Tibial artery (tissue), 4 donors: ENCODE results near the gene TP53TG5.

Experiments
- DNase-seq, 2 donors: peaks; one replicate each; pipeline ENCODE4 v3.0.0-alpha.2; 2019
- H3K27ac ChIP-seq, 2 donors: fragments of 200-600 bp; sonication (generic) in 1 of 2; 1 replicate in 1 of 2; 2 replicates in 1 of 2; pipeline ENCODE4 v1.5.1; 2018 to 2019; ENCODE audit warnings: mild to moderate bottlenecking in 1 of 2
- H3K27me3 ChIP-seq, 2 donors: fragments of 200-600 bp; sonication (generic) in 1 of 2; one replicate each; pipeline versions ENCODE4 v1.5.1 to v1.6.0; 2016 to 2019
- H3K36me3 ChIP-seq, 3 donors: fragments of 200-600 bp; sonication (generic) in 2 of 3; one replicate each; pipeline ENCODE4 v1.5.1; 2016 to 2019; ENCODE audit warnings: mild to moderate bottlenecking in 2 of 3
- H3K4me1 ChIP-seq, 4 donors: fragments of 200-600 bp; sonication (generic) in 2 of 4; 1 replicate in 3 of 4; 2 replicates in 1 of 4; pipeline ENCODE4 v1.5.1; 2016 to 2019
- H3K4me3 ChIP-seq, 2 donors: fragments of 200-600 bp; sonication (generic) in 1 of 2; 1 replicate in 1 of 2; 2 replicates in 1 of 2; pipeline ENCODE4 v1.5.1; 2018 to 2019; ENCODE audit warnings: mild to moderate bottlenecking in 2 of 2
- H3K9me3 ChIP-seq, 3 donors: fragments of 200-600 bp; sonication (generic) in 1 of 3; one replicate each; pipeline ENCODE4 v1.5.1; 2016 to 2019
- intact Hi-C: fragments of 100-400 bp; cut with DNase I; formaldehyde crosslinking; loops from one replicate; pipeline ENCODE4 v1.15.0; 2023; ENCODE audit warnings: low total_unique reads
- TF ChIP-seq, protein P1 (sequence below), 2 experiments: fragments of 200-600 bp in 1 of 2; fragments of 450-650 bp in 1 of 2; IDR thresholded peaks; one replicate each; pipeline ENCODE4 v1.5.1; 2017 to 2019; ENCODE audit warnings: antibody characterized with exemption in 2 of 2, mild to moderate bottlenecking in 1 of 2, moderate library complexity in 1 of 2

TP53TG5 gene

DNA sequence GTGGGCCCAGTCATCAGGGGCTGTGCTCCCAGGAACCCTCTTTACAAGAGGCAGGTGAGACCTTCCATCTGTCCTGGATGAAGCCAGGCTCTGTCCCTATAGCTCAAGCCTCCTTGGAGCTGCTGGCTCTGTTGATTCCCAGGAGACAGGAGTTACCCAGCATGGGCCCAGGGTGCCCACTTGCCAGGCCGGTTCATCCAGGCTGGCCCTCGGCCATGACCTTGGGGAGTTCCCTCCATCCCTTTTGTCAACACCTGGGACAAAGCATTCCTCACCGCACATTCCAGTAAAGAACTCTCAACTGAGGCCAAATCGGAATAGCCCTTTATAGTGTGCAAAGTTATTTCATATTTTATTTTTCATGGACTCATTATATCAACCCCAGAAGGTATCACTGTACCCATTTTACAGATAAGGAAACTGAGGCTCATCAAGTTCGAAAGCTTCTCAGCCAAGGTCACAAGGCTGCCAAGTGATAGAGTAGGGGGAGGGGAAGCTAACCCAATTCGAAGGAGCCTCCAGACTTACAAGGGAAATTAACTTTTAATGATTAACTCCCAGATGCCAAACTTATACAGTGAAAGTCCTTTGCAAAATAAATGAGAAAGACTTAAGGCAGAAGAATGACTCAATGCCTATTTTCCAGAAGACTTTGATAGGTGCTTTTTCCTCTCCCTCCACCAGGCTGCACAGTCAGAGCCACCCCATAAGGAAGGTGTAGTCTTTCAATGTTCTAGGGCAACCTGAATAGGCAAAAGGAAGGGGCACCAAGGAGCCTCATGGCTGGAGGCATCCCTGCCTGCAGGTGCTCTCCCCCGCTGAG, 48.4 kb downstream of the TP53TG5 start:
- no peak for DNase-seq
- H3K27ac ChIP-seq, result no peak overlapping the region
- H3K9me3 ChIP-seq, result no peaks in the 10 kb centered on the region
- H3K4me1 ChIP-seq, result peaks cover 0 to 11% (median 0%) of the 10 kb centered on the region in 4 donors
- TF ChIP-seq, protein P1, sequence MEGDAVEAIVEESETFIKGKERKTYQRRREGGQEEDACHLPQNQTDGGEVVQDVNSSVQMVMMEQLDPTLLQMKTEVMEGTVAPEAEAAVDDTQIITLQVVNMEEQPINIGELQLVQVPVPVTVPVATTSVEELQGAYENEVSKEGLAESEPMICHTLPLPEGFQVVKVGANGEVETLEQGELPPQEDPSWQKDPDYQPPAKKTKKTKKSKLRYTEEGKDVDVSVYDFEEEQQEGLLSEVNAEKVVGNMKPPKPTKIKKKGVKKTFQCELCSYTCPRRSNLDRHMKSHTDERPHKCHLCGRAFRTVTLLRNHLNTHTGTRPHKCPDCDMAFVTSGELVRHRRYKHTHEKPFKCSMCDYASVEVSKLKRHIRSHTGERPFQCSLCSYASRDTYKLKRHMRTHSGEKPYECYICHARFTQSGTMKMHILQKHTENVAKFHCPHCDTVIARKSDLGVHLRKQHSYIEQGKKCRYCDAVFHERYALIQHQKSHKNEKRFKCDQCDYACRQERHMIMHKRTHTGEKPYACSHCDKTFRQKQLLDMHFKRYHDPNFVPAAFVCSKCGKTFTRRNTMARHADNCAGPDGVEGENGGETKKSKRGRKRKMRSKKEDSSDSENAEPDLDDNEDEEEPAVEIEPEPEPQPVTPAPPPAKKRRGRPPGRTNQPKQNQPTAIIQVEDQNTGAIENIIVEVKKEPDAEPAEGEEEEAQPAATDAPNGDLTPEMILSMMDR (IDR thresholded peaks at IDR 0.05), result no peak
- intact Hi-C loops, result no loop called here
- no peaks in the 10 kb centered on the region for H3K27me3 ChIP-seq
- H3K4me3 ChIP-seq, result no peak overlapping the region
- H3K36me3 ChIP-seq, result peaks cover 71 to 99% (median 74%) of the 10 kb centered on the region in 3 donors

DNA sequence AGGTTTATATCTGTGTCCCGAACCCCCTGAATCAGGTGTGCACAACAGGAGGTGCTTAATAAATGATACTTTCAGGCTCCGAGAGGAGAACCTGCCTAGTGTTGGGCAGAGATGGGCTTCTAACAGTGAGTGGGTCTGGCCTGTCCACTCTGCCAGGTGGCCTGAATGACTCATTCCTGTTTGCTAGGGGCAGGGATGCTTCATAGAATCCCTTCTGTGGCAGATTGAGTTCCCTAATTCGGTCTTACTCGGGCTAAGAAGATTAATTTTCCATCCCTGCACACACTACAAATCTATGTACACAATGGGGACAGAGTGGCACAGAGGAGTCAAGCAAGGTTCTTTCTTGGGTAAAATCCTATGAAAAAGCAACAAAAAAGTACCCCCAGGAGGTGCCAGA, 49.7 kb downstream of the TP53TG5 start:
- no peak overlapping the region for H3K27ac ChIP-seq
- H3K36me3 ChIP-seq, result peaks cover 64 to 91% (median 74%) of the 10 kb centered on the region in 3 donors
- intact Hi-C loops, result no loop called here
- H3K4me1 ChIP-seq, result peaks cover 0 to 11% (median 0%) of the 10 kb centered on the region in 4 donors
- no peak for DNase-seq
- H3K4me3 ChIP-seq, result no peak overlapping the region
- H3K9me3 ChIP-seq, result no peaks in the 10 kb centered on the region
- no peaks in the 10 kb centered on the region for H3K27me3 ChIP-seq
- TF ChIP-seq, protein P1 (IDR thresholded peaks at IDR 0.05), result no peak

DNA sequence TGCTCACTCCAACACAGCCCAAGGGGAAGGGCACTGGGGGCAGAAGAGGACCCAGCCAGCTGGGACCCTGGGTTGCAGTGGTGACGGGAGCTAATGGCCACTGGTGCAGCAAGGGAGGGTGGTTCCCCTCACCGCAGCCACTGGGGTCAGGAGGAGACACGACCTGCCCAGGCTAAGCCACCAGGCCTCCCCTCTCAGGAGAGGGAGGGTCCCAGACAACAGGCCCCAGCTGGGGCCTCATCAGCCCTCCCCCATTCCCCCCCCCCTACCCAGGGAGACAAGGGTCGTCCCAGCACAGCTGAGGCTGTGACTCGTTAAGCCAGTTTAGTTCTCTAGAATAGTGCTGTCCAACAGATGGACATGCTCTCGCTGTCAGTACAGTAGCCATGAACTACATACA, 52.8 kb downstream of the TP53TG5 start:
- intact Hi-C loops, result no loop called here
- no peaks in the 10 kb centered on the region for H3K27me3 ChIP-seq
- H3K4me3 ChIP-seq, result no peak overlapping the region
- H3K4me1 ChIP-seq, result peaks cover 0 to 11% (median 0%) of the 10 kb centered on the region in 4 donors
- TF ChIP-seq, protein P1 (IDR thresholded peaks at IDR 0.05), result no peak
- no peak overlapping the region for H3K27ac ChIP-seq
- no peak for DNase-seq
- H3K9me3 ChIP-seq, result no peaks in the 10 kb centered on the region
- peaks cover 36 to 60% (median 46%) of the 10 kb centered on the region in 3 donors for H3K36me3 ChIP-seq

DNA sequence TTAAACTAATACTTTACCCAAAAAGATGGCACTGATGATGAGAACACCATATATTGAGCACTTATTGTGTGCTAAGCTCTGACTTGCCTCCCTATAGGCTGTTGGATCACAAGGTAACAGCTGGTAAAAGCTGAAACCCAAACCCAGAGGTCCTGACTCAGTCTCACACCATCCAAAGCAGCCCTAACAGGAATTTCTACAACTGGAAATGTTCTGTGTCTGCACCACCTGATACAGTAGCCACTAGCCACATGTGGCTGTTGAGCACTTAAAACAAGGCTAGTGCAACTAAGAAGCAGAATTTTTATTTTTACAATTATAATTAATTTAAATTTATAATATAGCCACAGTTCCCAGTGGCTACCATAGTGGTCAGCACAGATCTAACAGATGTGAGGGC, 54.4 kb downstream of the TP53TG5 start:
- peaks cover 0 to 5% (median 0%) of the 10 kb centered on the region in 4 donors for H3K4me1 ChIP-seq
- no peaks in the 10 kb centered on the region for H3K27me3 ChIP-seq
- peaks cover 20 to 44% (median 29%) of the 10 kb centered on the region in 3 donors for H3K36me3 ChIP-seq
- H3K9me3 ChIP-seq, result no peaks in the 10 kb centered on the region
- intact Hi-C loops, result loop anchor here (5.0 kb wide), 1 partner anchor 49 kb away; no protein-coding TSS in a partner anchor
- TF ChIP-seq, protein P1 (IDR thresholded peaks at IDR 0.05), result no peak
- DNase-seq, result no peak
- H3K27ac ChIP-seq, result peak overlapping the region in 1 of 2 donors; percentile 49
- no peak overlapping the region for H3K4me3 ChIP-seq

DNA sequence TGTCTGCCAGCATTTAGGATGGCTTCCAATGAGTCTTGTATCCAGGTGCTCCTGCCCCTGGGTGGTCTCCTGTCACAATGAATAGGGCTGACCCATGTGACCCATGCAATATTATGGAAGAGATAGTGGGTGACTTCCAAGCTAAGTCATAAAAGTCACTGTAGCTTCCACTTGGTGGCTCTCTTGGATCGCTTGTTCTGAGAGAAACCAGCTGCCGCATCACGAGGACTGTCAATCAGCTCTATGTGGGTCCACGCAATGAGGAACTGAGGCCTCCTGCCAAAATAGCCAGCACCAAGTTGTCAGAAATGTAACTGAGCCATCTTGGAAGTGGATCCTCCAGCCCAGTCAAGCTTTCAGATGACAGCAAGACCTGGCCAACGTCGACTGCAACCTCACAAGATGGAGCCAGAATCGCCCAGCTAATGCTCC, 55.2 kb downstream of the TP53TG5 start:
- TF ChIP-seq, protein P1 (IDR thresholded peaks at IDR 0.05), result peak in 1 of 2 experiments; percentile 30
- H3K27ac ChIP-seq, result peak overlapping the region in 1 of 2 donors; percentile 49
- no peak overlapping the region for H3K4me3 ChIP-seq
- DNase-seq, result peak; percentile 76 to 81
- no peaks in the 10 kb centered on the region for H3K9me3 ChIP-seq
- no peaks in the 10 kb centered on the region for H3K4me1 ChIP-seq
- peaks cover 12 to 36% (median 22%) of the 10 kb centered on the region in 3 donors for H3K36me3 ChIP-seq
- H3K27me3 ChIP-seq, result no peaks in the 10 kb centered on the region
- intact Hi-C loops, result loop anchor here (5.0 kb wide), 1 partner anchor 49 kb away; no protein-coding TSS in a partner anchor
